Activated CD8-positive, alpha-beta memory T cell treated with anti-CD3 and anti-CD28 coated beads for 36 hours (primary cell): ENCODE data around the gene KRTAP4-4. TPM values are rescaled to one million over a fixed set of nuclear protein-coding genes. Genes with fewer than 3 reads are reported as not detected.
"Not testable (repeated sequence)": the region's sequence is repeated elsewhere in the genome, so short reads cannot be mapped to it uniquely, and the experiment has no call there.

Experiments used
- CTCF ChIA-PET: fragments of 350-600 bp; sonication (Branson Sonifier 250); formaldehyde crosslinking; loops from one replicate; lab custom pipeline; 2021; ENCODE audit warnings: antibody characterized with exemption; lab: Charles Lee
- POLR2A ChIA-PET: fragments of 350-600 bp; sonication (Branson Sonifier 250); formaldehyde crosslinking; loops from one replicate; lab custom pipeline; 2021; ENCODE audit warnings: antibody characterized with exemption; lab: Charles Lee
- total RNA-seq, 2 experiments: library from RNA; stranded (reverse); gene quantifications; one replicate each; pipeline ENCODE4 v1.2.3, GENCODE V29; 2021

Gene KRTAP4-4
- total RNA-seq, 2 experiments from 2014 or later = not detected

DNA sequence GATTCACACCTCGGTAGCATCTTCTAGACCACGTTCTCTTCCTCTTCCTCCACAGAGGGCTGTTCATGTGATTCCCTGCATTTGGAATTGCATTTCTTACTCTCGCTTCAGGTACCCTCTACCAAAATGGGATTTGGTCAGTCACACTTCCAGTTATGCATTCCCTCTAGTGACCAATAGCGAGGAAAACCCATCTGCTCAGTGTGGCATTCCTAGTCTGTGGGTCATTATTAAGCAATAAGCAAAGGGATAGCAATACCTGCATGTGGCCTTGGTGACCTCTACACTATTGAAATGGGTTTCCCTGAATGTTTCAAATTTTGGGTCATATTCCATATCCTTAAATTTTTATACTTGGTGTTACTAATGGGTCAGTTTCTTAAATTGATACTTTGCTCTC lies 10.5 kb downstream of the KRTAP4-4 start:
- POLR2A ChIA-PET = no interaction called here
- CTCF ChIA-PET = no interaction called here

DNA sequence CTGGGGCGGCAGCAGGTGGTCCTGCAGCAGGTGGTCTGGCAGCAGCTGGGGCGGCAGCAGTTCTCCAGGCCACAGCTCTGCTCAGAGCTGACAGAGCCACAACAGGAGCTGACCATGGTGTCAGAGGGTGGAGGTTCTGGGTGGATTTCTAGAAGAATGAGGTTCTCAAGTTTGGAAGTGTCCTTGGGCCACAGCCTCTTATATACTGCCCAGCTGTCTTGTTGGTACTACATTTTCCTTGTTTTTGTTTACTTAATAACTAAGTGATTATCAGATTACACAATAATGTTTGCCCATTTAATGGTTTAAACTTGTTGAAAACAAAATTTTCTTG lies 10.9 kb downstream of the KRTAP4-4 start, which contains the start of gene KRTAP4-5:
Gene KRTAP4-5, minus strand, starts transcription at position 174 of the 334 bp plus-strand sequence. Its CDS starts 58 bp downstream, at position 116.
- ChIA-PET CTCF (no interaction called here), POLR2A (no interaction called here)

DNA sequence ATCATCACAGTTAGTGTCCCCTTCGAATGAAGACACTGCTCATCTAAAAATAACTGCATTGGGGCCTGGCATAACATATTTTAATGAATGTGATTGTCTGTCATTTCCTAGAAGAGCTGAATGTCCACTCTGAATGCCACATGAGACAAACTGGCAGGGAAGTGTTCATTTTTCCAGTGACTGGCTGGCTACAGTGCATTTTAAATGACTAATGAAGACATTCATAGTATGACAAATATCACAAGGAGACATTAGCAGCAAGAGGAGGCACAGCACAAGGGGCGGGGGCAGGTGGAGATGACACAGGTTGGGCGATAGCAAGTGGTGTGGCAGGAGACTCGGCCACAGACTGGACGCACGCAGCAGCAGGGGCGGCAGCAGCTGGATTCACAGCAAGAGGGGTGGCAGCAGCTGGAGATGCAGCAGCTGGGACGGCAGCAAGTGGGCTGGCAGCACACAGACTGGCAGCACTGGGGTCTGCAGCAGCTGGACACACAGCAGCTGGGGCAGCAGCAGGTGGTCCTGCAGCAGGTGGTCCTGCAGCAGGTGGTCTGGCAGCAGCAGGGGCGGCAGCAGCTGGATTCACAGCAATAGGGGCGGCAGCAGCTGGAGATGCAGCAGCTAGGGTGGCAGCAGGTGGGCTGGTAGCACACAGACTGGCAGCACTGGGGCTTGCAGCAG lies 11.4 kb downstream of the KRTAP4-4 start:
- CTCF ChIA-PET, POLR2A ChIA-PET: not testable (repeated sequence)

DNA sequence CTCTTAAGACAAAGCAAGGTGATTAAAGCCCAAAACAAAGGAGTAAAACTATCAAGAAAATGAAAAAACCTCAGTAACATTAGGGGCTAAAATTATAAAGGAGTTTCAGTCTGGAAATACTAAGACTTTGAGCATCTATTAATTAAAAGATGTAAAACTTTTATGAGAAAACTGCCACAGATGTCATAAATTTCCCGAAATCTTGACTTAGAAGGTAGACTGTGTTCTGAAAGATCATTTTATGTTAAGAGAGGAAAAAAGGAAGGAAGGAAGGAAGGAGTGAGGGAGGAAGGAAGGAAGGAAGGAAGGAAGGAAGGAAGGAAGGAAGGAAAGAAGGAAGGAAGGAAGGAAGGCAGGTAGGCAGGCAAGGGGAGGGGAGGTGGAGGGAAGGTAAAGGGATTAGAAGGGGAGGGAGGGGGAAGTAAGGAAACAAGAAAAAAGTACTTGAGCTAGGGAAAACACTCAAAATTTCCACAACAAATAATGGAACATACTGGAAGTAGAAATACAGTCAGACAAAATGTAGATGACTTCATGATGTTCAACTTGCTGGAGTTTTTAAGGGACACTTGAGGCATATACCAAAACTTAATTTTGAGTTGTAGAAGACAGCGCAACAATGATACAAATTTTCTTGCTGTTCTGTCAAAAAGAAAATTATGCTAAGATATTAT lies 12.9 kb downstream of the KRTAP4-4 start:
- ChIA-PET CTCF (no interaction called here), POLR2A (no interaction called here)

DNA sequence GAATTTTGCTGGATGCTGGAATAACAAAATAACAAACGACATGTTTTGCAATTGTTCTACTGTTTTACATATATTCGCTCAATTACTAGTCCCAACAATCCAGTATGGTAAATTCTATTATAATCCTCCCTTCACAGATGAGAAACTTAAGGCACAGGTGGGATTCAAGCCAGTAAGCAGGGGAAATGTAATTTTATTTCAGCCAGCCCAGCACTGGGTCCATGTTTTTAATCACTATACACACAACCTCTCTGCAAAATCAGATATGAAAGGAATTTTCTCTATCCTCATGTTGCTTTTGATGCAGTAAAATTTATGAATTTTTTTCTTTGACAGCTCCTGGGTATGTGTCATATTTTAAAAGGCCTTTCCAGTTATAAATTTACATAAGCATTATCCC lies 15.3 kb downstream of the KRTAP4-4 start:
- ChIA-PET POLR2A (no interaction called here), CTCF (no interaction called here)

DNA sequence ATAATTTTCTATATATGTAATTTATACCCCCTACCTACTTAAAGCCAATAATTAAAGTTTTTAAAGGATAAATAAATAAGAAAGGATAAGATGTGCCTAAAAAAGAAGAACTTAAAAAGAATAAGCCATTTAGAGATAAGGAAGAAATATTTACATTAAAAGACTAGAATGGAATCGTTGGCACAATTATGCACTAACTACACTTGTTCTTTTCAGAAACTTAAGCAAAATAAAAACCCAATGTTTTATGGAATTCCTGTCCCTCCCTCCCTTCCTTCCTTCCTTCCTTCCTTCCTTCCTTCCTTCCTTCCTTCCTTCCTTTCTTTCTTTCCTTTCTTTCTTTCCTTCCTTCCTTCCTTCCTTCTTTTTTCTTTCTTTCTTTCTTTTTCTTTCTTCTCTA lies 15.7 kb downstream of the KRTAP4-4 start:
- CTCF ChIA-PET = no interaction called here
- POLR2A ChIA-PET = no interaction called here

DNA sequence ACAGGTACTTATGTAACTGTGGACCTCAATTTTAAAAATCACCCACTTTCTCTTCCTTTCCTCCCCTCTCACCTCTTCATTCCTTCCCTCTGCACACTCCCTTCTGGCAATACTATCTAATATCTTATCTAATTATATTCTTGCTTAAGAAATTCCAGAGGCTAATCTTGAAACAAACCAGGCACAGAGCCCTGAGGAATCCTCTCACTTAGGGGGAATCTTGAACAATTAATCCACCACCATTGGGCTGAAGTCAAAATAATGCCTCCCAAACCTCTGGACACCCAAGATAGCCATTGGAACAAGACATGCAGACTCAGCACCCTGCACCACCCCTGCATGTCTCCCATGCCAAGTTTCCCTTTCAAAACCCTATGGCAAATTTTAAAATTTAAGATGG lies 19.2 kb downstream of the KRTAP4-4 start:
- ChIA-PET POLR2A (no interaction called here), CTCF (no interaction called here)

DNA sequence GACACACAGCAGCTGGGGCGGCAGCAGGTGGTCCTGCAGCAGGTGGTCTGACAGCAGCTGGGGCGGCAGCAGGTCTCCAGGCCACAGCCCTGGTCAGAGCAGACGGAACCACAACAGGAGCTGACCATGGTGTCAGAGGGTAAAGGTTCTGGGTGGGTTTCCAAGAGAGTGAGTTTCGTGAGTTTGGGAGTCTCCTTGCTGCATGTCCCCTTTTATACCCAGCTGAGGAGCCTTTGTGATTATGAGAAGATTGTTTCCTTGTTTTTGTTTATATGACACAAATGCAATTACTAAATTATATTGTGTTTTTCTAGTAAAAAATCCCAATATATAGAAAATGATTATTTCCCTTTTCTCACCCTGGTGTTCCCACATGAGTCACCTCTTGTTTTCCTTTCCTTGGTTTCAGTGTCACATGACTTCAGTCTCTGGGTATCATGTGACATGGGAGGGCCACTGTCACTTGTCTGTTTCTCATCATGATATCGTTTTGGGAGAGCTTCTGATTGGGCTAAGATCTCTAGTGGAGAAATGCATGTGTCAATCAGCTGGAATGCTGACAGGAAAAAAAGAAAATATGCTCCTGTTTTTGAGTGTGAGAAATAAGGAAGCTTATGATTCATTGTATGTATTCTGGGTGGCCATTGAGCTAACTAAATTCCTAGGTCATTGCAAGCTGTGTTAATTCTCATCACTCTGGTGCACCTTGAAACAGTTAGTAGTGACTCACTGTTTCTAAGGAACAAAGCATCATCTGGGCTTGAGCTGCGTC lies 20.0 kb downstream of the KRTAP4-4 start, which contains the start of gene KRTAP4-6:
Gene KRTAP4-6, minus strand, starts transcription at position 185 of the 772 bp plus-strand sequence. Its CDS starts 57 bp downstream, at position 128.
- ChIA-PET POLR2A (no interaction called here), CTCF (no interaction called here)

DNA sequence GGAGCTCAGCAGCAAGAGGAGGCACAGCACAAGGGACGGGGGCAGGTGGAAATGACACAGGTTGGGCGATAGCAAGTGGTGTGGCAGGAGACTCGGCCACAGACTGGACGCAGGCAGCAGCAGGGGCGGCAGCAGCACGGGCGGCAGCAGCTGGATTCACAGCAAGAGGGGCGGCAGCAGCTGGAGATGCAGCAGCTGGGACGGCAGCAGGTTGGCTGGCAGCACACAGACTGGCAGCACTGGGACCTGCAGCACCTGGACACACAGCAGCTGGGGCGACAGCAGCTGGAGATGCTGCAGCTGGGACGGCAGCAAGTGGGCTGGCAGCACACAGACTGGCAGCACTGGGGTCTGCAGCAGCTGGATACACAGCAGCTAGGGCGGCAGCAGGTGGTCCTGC lies 20.7 kb downstream of the KRTAP4-4 start:
- POLR2A ChIA-PET, CTCF ChIA-PET: not testable (repeated sequence)

DNA sequence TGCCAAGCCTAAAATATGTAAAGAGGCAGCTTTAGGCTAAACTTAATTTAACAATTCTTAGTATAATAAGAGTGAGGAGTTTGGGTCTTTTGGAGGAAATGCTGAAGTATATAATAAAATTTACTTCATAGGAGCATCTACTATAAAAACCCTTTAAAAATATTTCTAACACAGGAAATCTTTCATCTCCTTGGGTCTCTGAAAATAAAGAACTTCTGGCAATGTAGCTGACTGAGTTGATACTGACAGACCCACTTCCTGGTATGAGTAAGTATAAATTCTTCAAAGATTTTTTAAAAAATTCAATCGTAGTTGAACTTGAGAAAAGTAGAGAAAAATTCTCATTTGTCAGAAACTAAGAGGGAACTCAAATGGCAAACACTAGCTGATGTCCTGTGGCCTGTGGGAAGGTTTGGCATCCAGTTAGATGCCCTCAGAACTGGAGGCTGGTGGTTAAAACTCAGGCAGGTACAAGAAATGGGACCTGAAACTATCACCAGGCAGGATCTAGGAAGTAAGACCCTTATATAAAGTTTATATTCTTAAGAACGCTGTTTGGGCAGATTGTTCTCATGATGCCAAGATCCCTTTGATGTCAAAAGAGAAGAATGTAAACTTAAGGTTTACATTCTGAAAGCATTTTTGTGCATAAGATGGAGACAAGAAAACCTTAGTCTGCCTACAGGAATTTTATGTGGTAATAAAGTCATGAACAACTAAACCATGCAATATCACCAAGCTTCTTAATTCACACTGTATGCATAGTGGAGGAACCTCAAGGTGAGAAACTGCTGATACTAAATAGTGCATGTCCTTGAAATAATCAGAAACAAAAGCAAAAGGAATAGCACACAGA lies 26.4 kb downstream of the KRTAP4-4 start:
- ChIA-PET CTCF (no interaction called here), POLR2A (no interaction called here)

DNA sequence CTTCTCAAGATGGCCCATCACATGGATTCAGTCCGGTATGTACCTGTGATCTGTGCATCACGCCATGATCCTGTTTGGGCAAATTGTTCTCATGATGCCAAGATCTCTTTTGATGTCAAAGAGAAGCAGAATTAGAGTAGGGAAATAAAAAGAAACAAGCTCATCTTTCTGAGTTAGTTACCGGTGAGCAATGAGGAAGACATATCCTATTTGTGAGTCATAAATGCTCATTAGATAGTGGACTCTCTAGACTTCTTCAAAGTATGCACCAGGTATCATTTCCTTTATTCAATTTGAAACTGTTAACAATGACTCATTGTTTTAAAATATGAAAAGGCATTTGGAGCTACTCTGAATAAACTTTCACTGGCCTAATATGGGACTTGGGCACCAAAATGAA lies 28.6 kb downstream of the KRTAP4-4 start:
- POLR2A ChIA-PET = no interaction called here

DNA sequence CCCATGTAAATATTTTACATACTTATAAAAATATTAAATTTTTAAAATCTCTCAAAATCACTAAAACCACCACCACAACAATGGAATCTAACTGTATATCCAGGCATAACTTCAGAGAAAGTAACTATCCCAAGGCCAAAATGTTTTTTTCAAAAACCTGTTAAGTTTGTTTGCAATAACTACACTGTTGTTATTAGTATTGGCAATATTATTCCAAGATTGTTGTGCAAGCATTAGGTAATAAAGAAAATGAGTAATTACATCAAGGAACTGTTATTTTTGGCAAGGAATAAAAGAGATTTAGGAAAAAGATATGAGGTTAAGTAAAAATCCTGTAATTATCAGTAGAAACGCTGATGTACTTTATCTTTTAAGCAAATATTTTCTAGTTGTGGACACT lies 33.2 kb downstream of the KRTAP4-4 start:
- POLR2A ChIA-PET = no interaction called here
- CTCF ChIA-PET = no interaction called here

More for the DNA sequence above, 28.6 kb downstream of the KRTAP4-4 start:
- CTCF ChIA-PET = no interaction called here

DNA sequence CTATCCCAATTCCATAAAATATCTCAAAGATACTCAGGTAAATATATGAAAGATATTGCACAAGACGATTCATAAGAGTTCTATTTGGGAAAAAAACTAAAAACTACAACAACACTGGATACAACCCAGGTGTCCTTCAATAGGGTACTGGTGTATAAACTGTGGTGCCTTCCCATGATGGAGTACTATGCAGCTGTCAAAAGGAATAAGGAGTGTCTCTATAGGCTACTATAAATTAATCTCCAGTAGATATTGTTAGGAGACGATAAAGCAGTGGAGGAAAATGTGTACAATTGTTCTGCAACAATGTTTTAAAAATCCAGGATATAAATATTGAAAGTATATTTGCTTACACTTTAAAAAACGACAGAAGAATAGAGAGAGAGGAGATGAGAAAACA lies 34.1 kb downstream of the KRTAP4-4 start:
- POLR2A ChIA-PET = no interaction called here
- CTCF ChIA-PET = no interaction called here

DNA sequence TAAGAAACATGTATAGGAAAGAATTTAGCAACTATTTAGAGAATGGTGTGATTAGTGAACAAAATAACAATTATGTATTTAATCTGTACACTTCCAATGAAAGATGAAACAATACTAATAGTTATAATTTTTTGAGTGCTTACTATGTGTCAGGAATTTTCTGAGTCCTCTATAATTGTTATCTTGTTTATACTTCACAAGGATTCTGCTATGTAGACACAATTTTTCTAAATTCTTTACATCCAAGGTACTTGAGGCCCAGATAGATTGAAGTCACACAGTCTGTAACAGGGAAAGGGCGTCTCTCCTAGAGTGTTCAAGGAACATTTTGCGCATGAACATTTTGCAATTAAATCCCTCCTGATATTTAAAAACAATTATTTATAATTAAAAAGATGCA lies 35.5 kb downstream of the KRTAP4-4 start:
- ChIA-PET POLR2A (no interaction called here), CTCF (no interaction called here)

DNA sequence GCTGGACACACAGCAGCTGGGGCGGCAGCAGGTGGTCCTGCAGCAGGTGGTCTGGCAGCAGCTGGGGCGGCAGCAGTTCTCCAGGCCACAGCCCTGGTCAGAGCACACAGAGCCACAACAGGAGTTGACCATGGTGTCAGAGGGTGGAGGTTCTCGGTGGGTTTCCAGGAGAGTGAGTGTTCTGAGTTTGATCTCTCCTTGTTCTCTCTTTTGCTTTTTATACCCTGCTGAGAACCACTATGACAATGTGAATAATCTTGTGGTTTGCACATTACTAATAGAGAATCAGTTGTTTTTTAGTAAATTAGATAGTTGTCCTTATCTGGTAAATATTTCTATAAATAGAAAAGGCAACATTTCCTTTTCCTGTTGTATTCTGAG lies 36.6 kb downstream of the KRTAP4-4 start, which contains the start of gene KRTAP4-12:
Gene KRTAP4-12, minus strand, starts transcription at position 192 of the 381 bp plus-strand sequence. Its CDS starts 60 bp downstream, at position 132.
- CTCF ChIA-PET, POLR2A ChIA-PET: not testable (repeated sequence)

DNA sequence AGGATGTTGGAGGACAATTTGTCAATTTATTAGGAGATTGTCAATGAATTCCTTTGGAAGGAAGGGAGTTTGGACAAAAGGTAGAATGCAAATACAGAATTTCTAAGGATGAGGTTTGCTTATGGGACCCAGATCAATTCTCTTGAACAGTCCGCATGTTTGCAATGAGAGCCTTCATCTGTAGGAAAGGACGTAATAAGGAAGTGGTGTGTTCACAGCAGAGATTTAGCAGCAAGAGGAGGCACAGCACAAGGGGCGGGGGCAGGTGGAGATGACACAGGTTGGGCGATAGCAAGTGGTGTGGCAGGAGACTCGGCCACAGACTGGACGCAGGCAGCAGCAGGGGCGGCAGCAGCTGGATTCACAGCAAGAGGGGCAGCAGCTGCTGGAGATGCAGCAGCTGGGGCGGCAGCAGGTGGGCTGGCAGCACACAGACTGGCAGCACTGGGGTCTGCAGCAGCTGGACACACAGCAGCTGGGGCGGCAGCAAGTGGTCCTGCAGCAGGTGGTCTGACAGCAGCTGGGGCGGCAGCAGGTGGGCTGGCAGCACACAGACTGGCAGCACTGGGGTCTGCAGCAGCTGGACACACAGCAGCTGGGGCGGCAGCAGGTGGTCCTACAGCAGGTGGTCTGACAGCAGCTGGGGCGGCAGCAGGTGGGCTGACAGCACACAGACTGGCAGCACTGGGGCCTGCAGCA lies 37.1 kb downstream of the KRTAP4-4 start:
- CTCF ChIA-PET = not testable (repeated sequence)

DNA sequence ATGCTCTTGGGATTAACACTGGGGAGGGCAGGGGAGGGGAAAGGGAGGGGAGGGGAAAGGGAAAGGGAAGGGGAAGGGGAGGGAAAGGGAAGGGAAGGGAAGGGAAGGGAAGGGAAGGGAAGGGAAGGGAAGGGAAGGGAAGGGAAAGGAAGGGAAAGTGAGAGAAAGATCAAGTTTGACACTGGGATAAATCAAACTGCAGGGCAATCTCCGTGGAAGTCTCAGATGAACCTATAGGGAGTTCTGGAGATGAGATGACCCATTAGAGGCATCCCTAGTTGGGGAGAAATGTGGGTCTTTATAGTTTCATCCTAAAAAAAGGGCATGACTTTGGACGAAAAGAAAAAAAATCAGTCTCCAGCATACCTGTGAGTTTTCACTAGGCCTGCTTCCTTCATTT lies 38.8 kb downstream of the KRTAP4-4 start:
- POLR2A ChIA-PET = no interaction called here

More for the DNA sequence above, 37.1 kb downstream of the KRTAP4-4 start:
- POLR2A ChIA-PET = not testable (repeated sequence)

DNA sequence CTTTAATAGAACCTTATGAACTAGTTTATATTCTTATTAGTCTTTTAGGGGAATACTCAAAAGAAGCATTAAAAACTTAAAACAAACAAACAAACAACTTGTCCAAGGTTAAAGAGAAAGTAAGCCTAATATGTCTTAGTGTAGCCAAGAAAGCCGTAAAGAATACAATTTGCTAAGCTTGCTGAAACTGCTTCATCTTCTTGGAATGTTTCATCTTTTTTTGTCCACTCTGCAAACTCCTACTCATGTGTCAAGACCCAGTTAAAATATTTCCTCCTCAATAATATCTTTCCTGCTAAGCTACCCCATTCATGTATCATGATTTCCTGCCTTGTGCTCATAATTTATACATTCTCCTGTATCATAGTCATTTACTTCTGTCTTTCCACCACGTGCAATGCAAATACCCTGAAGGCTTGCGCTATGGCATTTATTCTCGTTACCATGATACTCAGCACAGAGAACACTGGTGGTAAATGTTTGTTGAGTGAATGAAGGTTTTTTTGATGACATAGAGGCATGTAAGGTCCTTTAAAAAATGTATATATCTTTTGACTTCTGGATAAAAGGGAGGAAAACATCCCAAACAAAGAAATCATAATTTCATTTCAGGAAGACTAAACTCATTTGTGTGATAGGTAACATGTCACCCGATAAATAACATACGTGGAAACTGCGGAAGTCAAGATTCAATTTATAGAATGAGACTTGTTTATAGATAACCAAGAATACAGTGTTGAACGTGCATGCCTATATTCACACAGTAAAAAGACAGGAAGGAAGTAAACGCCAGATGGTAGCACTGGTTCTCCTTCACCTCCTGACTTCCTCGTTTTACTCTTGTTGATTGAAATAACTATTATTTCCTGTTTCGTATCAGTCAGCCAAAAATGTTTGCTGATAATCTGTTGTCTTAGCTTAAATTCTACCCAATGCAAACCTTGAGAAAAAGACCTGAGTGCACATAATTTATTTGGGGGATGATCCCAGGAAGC lies 40.6 kb downstream of the KRTAP4-4 start:
- POLR2A ChIA-PET, CTCF ChIA-PET: not testable (repeated sequence)

More for the DNA sequence above, 38.8 kb downstream of the KRTAP4-4 start:
- CTCF ChIA-PET = no interaction called here
